Osteocyte (in vitro differentiated cells): ENCODE measurements around the gene OSTN. TPM values are rescaled to one million over a fixed set of nuclear protein-coding genes. Genes with fewer than 3 reads are reported as not detected.

Experiments
- DNase-seq: peaks from one replicate; pipeline ENCODE4 v3.0.0; 2021; ENCODE audit warnings: mixed read lengths; ENCODE audit not compliant: unreplicated experiment; ENCODE audit errors: extremely low spot score
- H3K27ac Mint-ChIP-seq: one replicate; pipeline ENCODE4 v1.8.0; 2021; ENCODE audit warnings: mild to moderate bottlenecking, mixed read lengths; ENCODE audit not compliant: unreplicated experiment
- H3K27me3 Mint-ChIP-seq: one replicate; pipeline ENCODE4 v1.8.0; 2021; ENCODE audit warnings: mixed read lengths; ENCODE audit not compliant: unreplicated experiment
- H3K36me3 Mint-ChIP-seq: one replicate; pipeline ENCODE4 v1.8.0; 2021; ENCODE audit warnings: mixed read lengths; ENCODE audit not compliant: unreplicated experiment
- H3K4me1 Mint-ChIP-seq: one replicate; pipeline ENCODE4 v1.8.0; 2021; ENCODE audit warnings: mixed read lengths; ENCODE audit not compliant: unreplicated experiment
- H3K4me3 Mint-ChIP-seq: one replicate; pipeline ENCODE4 v1.8.0; 2021; ENCODE audit warnings: mild to moderate bottlenecking, moderate library complexity, mixed read lengths; ENCODE audit not compliant: unreplicated experiment
- H3K9me3 Mint-ChIP-seq: one replicate; pipeline ENCODE4 v1.8.0; 2021; ENCODE audit warnings: mixed read lengths; ENCODE audit not compliant: unreplicated experiment
- total RNA-seq: library from RNA; stranded (reverse); gene quantifications from 2 replicates; pipeline ENCODE4 v1.2.1, GENCODE V29; 2021
- TF ChIP-seq, protein P1 (sequence below): fragments of 200-600 bp; sonication (generic); IDR thresholded peaks from 2 replicates; pipeline ENCODE4 v1.5.0; 2021; ENCODE audit warnings: antibody characterized with exemption, mild to moderate bottlenecking, moderate library complexity

Gene OSTN
- total RNA-seq, 1 donor from 2014 or later = not detected

DNA sequence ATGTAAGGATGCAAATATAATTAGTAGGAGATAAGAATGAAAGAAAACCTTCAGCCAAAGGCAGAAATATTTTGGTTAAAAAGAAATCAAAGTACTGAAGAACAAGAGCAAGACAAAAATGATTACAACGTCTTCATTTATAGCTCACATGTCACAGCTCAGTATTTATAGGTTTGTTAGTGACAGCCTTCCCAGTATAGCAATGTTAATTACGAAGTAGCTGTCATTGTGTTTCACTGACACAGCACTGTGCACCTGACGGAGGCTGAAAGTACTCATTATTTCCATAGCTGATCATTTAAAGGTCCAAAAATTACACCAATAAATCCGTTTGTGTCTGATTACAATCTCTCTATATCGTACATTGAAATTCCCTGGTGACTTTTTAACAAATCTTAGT, 561 bp upstream of the OSTN start:
- DNase-seq = no peak
- no peaks in the 10 kb centered on the region for H3K4me1 Mint-ChIP-seq
- no peaks in the 10 kb centered on the region for H3K9me3 Mint-ChIP-seq
- H3K27ac Mint-ChIP-seq = no peak overlapping the region
- no peak overlapping the region for H3K4me3 Mint-ChIP-seq
- H3K36me3 Mint-ChIP-seq = no peaks in the 10 kb centered on the region
- H3K27me3 Mint-ChIP-seq = peaks cover 49% of the 10 kb centered on the region
- TF ChIP-seq, protein P1, sequence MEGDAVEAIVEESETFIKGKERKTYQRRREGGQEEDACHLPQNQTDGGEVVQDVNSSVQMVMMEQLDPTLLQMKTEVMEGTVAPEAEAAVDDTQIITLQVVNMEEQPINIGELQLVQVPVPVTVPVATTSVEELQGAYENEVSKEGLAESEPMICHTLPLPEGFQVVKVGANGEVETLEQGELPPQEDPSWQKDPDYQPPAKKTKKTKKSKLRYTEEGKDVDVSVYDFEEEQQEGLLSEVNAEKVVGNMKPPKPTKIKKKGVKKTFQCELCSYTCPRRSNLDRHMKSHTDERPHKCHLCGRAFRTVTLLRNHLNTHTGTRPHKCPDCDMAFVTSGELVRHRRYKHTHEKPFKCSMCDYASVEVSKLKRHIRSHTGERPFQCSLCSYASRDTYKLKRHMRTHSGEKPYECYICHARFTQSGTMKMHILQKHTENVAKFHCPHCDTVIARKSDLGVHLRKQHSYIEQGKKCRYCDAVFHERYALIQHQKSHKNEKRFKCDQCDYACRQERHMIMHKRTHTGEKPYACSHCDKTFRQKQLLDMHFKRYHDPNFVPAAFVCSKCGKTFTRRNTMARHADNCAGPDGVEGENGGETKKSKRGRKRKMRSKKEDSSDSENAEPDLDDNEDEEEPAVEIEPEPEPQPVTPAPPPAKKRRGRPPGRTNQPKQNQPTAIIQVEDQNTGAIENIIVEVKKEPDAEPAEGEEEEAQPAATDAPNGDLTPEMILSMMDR = no peak

DNA sequence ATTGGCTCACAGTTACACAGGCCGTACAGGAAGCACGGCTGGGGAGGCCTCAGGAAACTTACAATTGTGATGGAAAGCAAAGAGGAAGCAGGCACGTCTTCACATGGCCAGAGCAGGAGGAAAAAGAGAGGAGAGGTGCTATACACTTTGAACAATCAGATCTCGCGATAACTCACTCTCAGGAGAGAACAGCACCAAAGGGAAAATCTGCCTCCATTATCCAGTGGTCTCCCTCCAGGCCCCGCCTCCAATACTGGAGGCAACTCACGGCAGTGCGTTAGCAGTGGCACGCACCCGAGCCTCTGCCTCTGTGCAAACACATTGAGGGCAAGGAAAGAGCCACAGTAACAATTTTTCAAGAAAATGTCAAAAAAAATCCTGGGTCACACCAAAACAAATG, 11.0 kb downstream of the OSTN start:
- no peak overlapping the region for H3K27ac Mint-ChIP-seq
- H3K9me3 Mint-ChIP-seq = peaks cover 7% of the 10 kb centered on the region
- TF ChIP-seq, protein P1 = no peak
- H3K27me3 Mint-ChIP-seq = peaks cover 8% of the 10 kb centered on the region
- H3K36me3 Mint-ChIP-seq = no peaks in the 10 kb centered on the region
- no peak overlapping the region for H3K4me3 Mint-ChIP-seq
- no peak for DNase-seq
- H3K4me1 Mint-ChIP-seq = no peaks in the 10 kb centered on the region

DNA sequence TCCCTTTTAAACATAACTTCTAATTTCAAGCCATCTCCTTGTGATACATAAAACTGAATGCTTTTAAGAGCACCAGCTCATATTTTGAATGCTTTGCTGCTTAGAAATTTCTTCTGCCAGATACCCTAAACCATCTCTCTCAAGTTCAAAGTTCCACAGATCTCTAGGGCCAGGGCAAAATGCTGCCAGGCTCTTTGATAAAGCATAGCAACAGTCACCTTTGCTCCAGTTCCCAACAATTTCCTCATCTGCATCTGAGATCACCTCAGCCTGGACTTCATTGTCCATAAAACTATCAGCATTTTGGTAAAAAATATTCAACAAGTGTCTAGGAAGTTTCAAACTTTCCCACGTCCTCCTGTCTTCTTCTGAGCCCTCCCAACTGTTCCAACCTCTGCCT, 17.5 kb downstream of the OSTN start:
- no peak overlapping the region for H3K4me3 Mint-ChIP-seq
- TF ChIP-seq, protein P1 = no peak
- DNase-seq = no peak
- H3K27me3 Mint-ChIP-seq = no peaks in the 10 kb centered on the region
- H3K36me3 Mint-ChIP-seq = no peaks in the 10 kb centered on the region
- no peaks in the 10 kb centered on the region for H3K9me3 Mint-ChIP-seq
- peaks cover 11% of the 10 kb centered on the region for H3K4me1 Mint-ChIP-seq
- no peak overlapping the region for H3K27ac Mint-ChIP-seq

DNA sequence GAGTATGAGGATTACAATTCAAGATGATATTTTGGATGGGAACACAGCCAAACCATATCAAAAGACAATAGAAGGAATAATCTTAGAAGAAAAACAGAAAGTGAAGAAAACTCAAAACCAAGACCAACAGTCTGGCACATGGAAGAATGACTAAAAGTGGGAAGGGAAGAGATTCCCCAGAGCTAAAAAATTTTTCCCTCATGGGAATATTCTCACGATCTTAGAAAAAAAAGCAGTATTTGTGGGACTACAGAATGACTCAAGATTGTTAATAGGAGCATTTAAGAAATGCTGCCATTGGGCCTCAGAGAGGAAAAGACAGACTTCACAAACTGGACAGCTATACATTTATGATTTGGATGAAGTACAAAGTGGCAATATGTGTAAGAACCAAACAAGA, 18.3 kb downstream of the OSTN start:
- H3K9me3 Mint-ChIP-seq = no peaks in the 10 kb centered on the region
- DNase-seq = no peak
- peaks cover 11% of the 10 kb centered on the region for H3K4me1 Mint-ChIP-seq
- no peaks in the 10 kb centered on the region for H3K27me3 Mint-ChIP-seq
- H3K27ac Mint-ChIP-seq = no peak overlapping the region
- no peaks in the 10 kb centered on the region for H3K36me3 Mint-ChIP-seq
- TF ChIP-seq, protein P1 = no peak
- H3K4me3 Mint-ChIP-seq = no peak overlapping the region

DNA sequence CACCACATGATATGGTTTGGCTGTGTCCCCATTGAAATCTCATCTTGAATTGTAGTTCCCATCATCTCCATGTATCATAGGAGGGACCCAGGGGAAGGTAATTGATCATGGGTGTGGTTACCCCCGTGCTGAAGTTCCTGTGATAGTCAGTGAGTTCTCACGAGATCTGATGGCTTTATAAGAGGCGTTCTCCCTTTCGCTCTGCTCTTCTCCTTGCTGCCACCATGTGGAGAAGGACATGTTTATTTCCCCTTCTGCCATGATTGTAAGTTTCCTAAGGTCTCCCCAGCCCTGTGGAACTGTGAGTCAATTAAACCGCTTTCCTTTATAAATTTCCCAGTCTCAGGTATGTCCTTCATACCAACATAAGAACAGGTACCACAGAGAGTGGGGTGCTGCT, 21.9 kb downstream of the OSTN start:
- DNase-seq = no peak
- no peaks in the 10 kb centered on the region for H3K36me3 Mint-ChIP-seq
- TF ChIP-seq, protein P1 = no peak
- H3K9me3 Mint-ChIP-seq = no peaks in the 10 kb centered on the region
- H3K27ac Mint-ChIP-seq = no peak overlapping the region
- H3K27me3 Mint-ChIP-seq = no peaks in the 10 kb centered on the region
- peaks cover 11% of the 10 kb centered on the region for H3K4me1 Mint-ChIP-seq
- H3K4me3 Mint-ChIP-seq = no peak overlapping the region
